Hematopoietic multipotent progenitor cell treated with erythropoietin and hydrocortisone succinate and interleukin-3 and kit ligand, for 8 days (in vitro differentiated cells): ENCODE measurements around the gene ANKH.

Experiments
- DNase-seq: peaks from one replicate; pipeline ENCODE4 v3.0.0-alpha.2; 2015

The ANKH gene

GRCh38 chr5:14787801-14788579 lies 83.6 kb downstream of the ANKH start:
- no peak for DNase-seq

GRCh38 chr5:14783691-14784090 lies 87.9 kb downstream of the ANKH start:
- DNase-seq = no peak

- DNase-seq = no peak
Observed at GRCh38 chr5:14782591-14782990, 89.0 kb downstream of the ANKH start.

DNA sequence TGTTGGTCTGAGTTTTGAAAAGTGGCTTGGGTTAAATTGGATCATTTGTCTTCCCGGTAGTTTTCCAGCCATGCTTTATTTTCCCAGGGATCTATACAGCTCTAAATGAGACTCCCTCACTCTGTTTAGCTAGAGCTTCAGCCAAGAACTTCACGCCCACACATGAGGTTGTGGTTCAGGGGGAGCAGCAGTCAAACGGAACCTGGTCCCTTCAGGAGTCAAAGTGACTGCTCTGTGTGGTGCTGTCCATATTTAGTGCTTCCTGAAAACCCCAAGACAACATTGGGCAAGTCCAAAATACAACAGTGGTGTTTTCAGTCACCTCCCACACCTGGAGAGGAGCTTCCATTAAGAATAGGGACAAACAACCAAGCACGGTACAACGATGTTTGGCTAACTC lies 90.5 kb downstream of the ANKH start:
- no peak for DNase-seq

DNA sequence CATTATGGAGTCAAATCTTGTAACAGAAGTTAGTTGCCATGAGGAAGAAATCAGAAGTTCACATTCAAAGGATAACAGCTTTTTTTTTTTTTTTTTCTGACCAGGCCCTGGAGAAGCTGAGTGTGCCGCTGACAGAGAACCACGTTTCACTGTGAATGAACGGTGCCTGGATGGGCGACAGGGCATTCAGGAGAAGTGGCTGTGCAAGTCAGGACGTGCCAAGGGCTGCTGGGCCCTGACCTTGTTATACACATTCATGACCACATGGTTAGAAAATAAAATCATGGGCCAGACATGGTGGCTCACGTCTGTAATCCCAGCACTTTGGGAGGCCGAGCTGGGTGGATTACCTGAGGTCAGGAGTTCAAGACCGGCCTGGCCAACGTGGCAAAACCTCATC lies 91.6 kb downstream of the ANKH start:
- DNase-seq = no peak

DNA sequence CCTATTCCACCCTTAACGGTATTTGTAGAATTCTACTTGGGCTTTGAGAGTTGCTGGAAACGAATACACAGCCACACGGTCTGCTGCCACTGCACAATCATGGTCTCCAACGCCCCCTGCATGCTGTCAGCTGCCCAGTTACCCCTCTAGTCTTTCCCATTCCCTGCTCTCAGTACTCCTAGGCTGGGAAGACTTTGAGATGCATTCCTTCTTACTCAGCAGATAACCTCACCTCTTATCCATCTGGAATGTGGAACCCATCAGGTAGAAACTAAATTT lies 92.8 kb downstream of the ANKH start:
- DNase-seq = no peak

DNA sequence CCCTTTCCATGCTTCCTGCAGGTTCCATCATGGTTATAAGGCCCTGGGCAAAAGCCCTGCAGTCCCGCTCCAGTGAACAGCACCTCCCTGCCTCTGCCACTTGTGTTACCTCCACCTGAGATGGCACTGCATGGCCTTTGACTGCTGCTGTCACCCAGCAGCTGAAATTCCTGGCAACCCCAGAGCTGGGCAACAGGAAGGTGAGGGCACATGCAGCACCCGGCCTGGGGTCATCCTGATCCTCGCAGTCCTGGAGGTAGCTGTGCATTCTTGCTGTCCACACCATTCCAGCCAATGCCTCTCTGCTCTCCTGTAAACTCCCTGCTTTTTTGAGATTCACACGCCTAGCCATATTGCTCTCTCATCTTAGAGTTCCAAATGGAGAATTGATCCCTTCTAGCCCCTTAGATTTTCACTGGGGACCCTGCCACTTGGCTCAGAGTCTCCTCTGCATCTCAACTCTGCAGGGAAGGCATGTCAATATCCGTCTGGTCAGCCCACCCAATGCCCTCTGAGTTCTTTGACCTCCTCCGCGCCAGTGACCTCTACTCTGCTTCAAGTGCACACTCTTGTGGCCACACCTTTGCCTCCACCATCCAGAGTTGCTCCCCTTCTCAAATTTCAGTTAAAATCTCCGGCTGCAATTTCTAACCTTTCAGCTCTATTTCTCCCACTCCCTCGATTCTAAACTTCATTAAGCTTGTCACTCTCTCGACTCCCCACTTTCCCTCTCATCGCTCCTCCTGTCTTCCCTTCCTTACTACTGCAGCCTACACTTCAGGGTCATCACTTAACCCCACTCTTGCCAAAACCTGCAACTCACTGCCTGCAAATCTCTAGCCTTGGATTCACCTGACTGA lies 93.4 kb downstream of the ANKH start:
- DNase-seq = no peak

GRCh38 chr5:14777187-14777586 lies 94.4 kb downstream of the ANKH start:
- no peak for DNase-seq

- DNase-seq = no peak
Observed at GRCh38 chr5:14776602-14777001, 95.0 kb downstream of the ANKH start.

DNA sequence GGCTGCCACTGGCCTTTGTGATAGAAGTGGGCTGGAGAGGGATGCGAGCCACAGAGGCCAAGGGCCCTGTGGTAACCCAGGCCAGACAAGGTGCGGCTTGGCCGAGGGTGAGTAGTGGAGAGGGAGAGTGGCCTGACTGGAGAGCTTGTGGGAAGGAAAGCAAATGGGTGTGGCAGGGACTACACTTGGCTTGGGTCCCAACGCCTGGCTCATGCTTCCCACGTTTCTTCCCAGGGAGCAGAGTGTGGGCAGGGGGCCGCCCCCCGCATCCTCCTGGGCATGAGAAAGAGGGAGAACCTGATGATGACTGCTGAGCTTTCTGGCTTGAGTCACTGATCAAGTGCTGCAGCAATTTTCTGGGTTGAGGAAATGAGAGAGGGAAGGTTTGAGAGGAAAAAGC lies 95.7 kb downstream of the ANKH start:
- no peak for DNase-seq

DNA sequence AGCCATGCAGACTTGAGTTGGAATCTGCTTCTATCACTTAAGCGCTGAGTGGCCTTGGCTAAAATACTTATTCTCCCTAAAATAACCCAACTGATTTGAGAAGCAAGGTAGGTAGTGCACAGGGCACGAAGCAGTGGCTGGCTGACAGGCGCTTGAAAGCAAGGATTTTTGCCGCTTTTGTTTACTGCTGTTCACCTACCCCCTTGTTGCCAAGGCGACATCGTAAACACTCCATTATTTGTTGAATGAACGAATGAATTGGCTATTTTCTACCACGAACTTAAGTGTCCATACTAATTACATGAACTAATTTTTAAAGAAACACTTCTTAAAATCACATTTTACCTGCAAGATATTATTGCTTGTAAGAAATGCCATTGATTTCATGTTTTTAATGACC lies 98.0 kb downstream of the ANKH start:
- no peak for DNase-seq

GRCh38 chr5:14771972-14772371 lies 99.6 kb downstream of the ANKH start:
- no peak for DNase-seq

DNA sequence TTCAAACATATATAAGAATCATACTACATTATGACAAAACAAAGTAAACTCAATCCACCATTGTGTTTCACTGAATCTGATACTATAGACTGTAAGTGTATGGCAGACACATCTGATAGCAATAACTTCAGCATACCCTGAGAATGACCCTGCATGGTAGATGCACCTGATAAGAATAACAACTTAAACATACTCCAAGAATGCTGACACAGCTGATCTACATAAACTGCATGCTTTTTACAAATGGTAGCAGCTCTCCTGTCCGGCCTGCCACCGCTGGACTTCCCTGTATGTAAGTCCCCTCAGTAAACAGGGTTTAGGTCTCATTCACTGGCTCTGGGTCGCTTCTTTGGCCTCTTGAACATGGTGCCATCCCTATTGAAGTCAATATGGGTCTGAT lies 100.4 kb downstream of the ANKH start:
- no peak for DNase-seq

DNA sequence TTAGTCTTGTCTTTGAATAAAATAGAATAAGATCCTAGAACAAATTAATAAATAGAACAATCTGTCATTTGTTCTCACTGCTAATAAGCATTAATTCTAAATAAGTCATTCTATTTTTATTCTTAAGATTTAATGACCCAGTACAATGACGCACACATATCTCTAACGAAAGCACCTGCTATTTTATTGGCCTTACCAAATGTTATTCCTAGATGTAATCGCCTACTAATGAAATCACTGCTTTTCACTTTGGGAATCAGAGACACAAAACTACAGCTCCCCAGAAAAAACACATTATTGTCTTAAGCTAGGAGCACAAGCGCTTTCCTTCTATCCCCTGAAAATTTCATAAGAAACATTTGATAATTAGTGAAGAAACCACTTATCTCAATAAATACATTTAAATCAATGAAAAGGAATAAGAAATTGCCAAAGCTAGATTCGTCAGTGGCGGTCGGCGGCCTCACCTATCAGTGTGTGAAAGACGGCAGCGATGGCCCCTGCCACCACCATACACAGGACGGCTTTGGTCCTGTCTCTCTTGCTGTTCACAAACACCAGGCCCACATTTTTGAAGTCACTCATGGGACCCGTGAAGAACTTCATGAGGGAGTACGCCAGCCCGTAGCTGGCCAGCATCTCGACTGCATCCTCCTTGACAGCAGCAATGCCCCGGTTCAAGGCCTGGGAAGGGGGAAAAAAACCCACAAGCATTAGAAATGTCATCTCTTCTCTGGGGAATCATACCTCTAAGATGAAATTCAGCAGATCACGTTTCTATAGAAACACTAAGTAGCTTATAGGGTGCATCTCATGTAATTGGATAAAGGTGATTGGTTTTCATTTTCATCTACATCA lies 102.8 kb downstream of the ANKH start:
- no peak for DNase-seq

- no peak for DNase-seq
Observed at GRCh38 chr5:14767735-14768507, 103.7 kb downstream of the ANKH start.

- no peak for DNase-seq
Observed at GRCh38 chr5:14767053-14767452, 104.5 kb downstream of the ANKH start.

DNA sequence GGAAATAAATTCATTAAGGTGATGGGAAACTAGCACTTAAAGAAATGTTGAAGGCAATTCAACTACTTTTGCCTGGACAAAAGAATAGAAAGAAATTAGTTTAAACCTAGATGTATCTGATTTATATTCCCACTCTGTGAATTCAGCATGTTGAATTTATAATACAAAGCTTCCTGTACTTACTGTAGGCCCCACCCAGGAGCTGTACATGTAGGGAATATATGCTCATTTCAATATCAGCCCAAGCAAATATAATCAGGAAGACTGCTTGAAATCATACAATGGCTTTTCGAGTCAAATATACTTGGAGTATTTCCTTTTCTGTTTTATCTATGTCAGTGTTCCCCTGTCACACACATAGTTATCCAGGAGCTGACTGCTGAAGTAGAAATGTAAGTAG lies 105.0 kb downstream of the ANKH start:
- DNase-seq = no peak

GRCh38 chr5:14765587-14765986 lies 106.0 kb downstream of the ANKH start:
- no peak for DNase-seq

GRCh38 chr5:14762549-14763216 lies 108.9 kb downstream of the ANKH start:
- DNase-seq = no peak

GRCh38 chr5:14760548-14761002 lies 111.0 kb downstream of the ANKH start:
- no peak for DNase-seq

GRCh38 chr5:14759744-14760547 lies 111.6 kb downstream of the ANKH start:
- no peak for DNase-seq
